ENCODE results near the gene SNAPC4. TPM values are rescaled to one million over a fixed set of nuclear protein-coding genes. Genes with fewer than 3 reads are reported as not detected.

Gene SNAPC4
- total and polyA plus RNA-seq, 4 donors = 6.8 to 12.4 (median 9.8) TPM

DNA sequence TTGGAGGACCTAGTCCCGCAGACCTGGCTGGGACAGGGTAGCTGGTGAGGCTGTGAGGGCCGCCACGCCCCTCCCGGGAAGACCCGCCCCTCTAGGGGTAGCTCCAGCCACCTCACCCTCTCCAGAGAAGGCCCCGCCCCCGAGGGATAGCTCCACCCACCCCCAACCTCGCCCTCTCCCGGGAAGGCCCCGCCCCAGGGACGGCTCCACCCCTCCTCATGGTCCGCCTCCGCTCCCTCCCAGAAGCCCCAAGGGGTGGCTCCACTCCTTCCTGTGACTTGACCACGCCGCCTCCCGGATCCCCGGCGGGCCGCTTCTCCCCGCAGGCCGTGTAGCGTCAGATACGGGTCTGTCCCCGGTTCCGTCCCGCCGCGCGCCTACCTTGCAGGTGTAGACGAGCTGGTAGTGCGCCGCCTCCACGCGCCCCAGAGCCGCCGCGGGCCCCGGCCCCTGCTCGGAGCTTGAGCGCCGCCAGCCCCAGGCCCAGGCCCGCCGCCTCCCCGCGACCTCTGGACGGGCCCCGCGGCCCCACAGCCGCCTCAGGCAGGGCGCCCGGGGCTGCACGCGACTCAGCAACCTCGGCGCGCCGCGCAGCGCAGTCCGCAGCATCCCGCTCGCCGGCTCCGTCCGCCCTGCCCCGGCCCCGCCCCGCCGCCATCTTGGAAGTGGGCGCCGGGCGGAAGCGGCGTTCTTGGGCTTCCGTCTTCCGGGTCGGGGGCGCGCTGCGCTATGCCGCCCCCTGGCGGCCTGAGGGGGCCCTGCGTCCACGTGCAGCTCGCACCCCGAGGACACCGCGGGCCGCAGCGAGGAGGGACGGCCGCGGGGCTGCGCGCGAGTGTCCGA lies 36.6 kb downstream of the SNAPC4 start, which contains the start of gene DNLZ:
Gene DNLZ (minus strand): TSS at position 639 of the 843 bp plus-strand sequence. CDS start 30 bp downstream, at position 609.
- H3K27ac ChIP-seq (ENCODE audit: low read depth in 1 of 2, low read length in 1 of 2) = peak within 1 kb of the TSS; percentile 96 to 98
- DNase-seq (peak; percentile 93 to 96 (median 95)), ATAC-seq (ENCODE audit: insufficient read depth, low FRiP score) (peak; percentile 89)
- 1% methylated on average over 68 to 97 of the region's 97 CpGs for WGBS, 2 donors
- H3K4me1 ChIP-seq (ENCODE audit: control insufficient read depth in 5 of 5, insufficient read depth in 5 of 5, low read length in 5 of 5) = peaks cover 0 to 22% (median 11%) of the 10 kb centered on the region in 5 donors
- H3K27me3 ChIP-seq (ENCODE audit: control insufficient read depth in 3 of 3, insufficient read depth in 3 of 3, low read length in 2 of 3) = no peaks in the 10 kb centered on the region
- peak within 1 kb of the TSS; percentile 77 for H3K4me3 ChIP-seq
- no peak within 1 kb of the TSS for H3K9ac ChIP-seq (ENCODE audit: insufficient read depth in 1 of 2, low read length in 2 of 2)
- TF ChIP-seq, protein P1, sequence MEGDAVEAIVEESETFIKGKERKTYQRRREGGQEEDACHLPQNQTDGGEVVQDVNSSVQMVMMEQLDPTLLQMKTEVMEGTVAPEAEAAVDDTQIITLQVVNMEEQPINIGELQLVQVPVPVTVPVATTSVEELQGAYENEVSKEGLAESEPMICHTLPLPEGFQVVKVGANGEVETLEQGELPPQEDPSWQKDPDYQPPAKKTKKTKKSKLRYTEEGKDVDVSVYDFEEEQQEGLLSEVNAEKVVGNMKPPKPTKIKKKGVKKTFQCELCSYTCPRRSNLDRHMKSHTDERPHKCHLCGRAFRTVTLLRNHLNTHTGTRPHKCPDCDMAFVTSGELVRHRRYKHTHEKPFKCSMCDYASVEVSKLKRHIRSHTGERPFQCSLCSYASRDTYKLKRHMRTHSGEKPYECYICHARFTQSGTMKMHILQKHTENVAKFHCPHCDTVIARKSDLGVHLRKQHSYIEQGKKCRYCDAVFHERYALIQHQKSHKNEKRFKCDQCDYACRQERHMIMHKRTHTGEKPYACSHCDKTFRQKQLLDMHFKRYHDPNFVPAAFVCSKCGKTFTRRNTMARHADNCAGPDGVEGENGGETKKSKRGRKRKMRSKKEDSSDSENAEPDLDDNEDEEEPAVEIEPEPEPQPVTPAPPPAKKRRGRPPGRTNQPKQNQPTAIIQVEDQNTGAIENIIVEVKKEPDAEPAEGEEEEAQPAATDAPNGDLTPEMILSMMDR (IDR thresholded peaks at IDR 0.05; ENCODE audit: control extremely low read depth, extremely low read depth) = peak; percentile 89
- H3K36me3 ChIP-seq (ENCODE audit: control insufficient read depth in 4 of 4, insufficient read depth in 4 of 4, low read length in 4 of 4) = peaks cover 0 to 5% (median 2%) of the 10 kb centered on the region in 4 donors
- no peaks in the 10 kb centered on the region for H3K9me3 ChIP-seq (ENCODE audit: control insufficient read depth in 4 of 4, insufficient read depth in 3 of 4, low read length in 3 of 4)

- ATAC-seq (ENCODE audit: insufficient read depth, low FRiP score) (no peak), DNase-seq (peak in 1 of 3 donors; percentile 13)
- Histone ChIP-seq H3K9ac (ENCODE audit: insufficient read depth in 1 of 2, low read length in 2 of 2) (no peak overlapping the region), H3K9me3 (ENCODE audit: control insufficient read depth in 4 of 4, insufficient read depth in 3 of 4, low read length in 3 of 4) (no peaks in the 10 kb centered on the region), H3K27ac (ENCODE audit: low read depth in 1 of 2, low read length in 1 of 2) (peak overlapping the region; percentile 62 to 72), H3K4me1 (ENCODE audit: control insufficient read depth in 5 of 5, insufficient read depth in 5 of 5, low read length in 5 of 5) (peaks cover 0 to 22% (median 11%) of the 10 kb centered on the region in 5 donors), H3K4me3 (no peak overlapping the region), H3K36me3 (ENCODE audit: control insufficient read depth in 4 of 4, insufficient read depth in 4 of 4, low read length in 4 of 4) (peaks cover 0 to 14% (median 2%) of the 10 kb centered on the region in 4 donors), H3K27me3 (ENCODE audit: control insufficient read depth in 3 of 3, insufficient read depth in 3 of 3, low read length in 2 of 3) (no peaks in the 10 kb centered on the region)
- TF ChIP-seq, protein P1 (IDR thresholded peaks at IDR 0.05; ENCODE audit: control extremely low read depth, extremely low read depth) = no peak
- 83 to 90% methylated on average over 6 of the region's 6 CpGs for WGBS, 2 donors
These were observed 37.6 kb downstream of the SNAPC4 start for GRCh38 chr9:136362450-136362784.

GRCh38 chr9:136361754-136362449 lies 38.1 kb downstream of the SNAPC4 start:
- H3K9ac ChIP-seq (ENCODE audit: insufficient read depth in 1 of 2, low read length in 2 of 2) = no peak overlapping the region
- TF ChIP-seq, protein P1 (IDR thresholded peaks at IDR 0.05; ENCODE audit: control extremely low read depth, extremely low read depth) = no peak
- DNase-seq = no peak
- 84 to 91% methylated on average over 26 of the region's 26 CpGs for WGBS, 2 donors
- peak overlapping the region in 1 of 2 donors; percentile 75 for H3K27ac ChIP-seq (ENCODE audit: low read depth in 1 of 2, low read length in 1 of 2)
- no peak for ATAC-seq (ENCODE audit: insufficient read depth, low FRiP score)
- H3K27me3 ChIP-seq (ENCODE audit: control insufficient read depth in 3 of 3, insufficient read depth in 3 of 3, low read length in 2 of 3) = no peaks in the 10 kb centered on the region
- no peaks in the 10 kb centered on the region for H3K9me3 ChIP-seq (ENCODE audit: control insufficient read depth in 4 of 4, insufficient read depth in 3 of 4, low read length in 3 of 4)
- peaks cover 0 to 19% (median 2%) of the 10 kb centered on the region in 4 donors for H3K36me3 ChIP-seq (ENCODE audit: control insufficient read depth in 4 of 4, insufficient read depth in 4 of 4, low read length in 4 of 4)
- H3K4me3 ChIP-seq = no peak overlapping the region
- H3K4me1 ChIP-seq (ENCODE audit: control insufficient read depth in 5 of 5, insufficient read depth in 5 of 5, low read length in 5 of 5) = peaks cover 0 to 22% (median 11%) of the 10 kb centered on the region in 5 donors

Data from lung (tissue), 12 donors.